NCI-H1417 (cell line): ENCODE measurements around the gene PRMT1.

ENCODE experiments used
- DNase-seq, 3 experiments: peaks; one replicate each; lab custom pipeline; 2025; lab: John Stamatoyannopoulos, UW

Gene PRMT1

GRCh38 chr19:49651029-49651819 lies 25.8 kb upstream of the PRMT1 start:
- DNase-seq = no peak

- no peak for DNase-seq
Measured at GRCh38 chr19:49651820-49652550, 25.1 kb upstream of the PRMT1 start.

GRCh38 chr19:49652551-49653465 lies 24.3 kb upstream of the PRMT1 start:
- no peak for DNase-seq

- no peak for DNase-seq
Measured at GRCh38 chr19:49653466-49653806, 23.6 kb upstream of the PRMT1 start.

- DNase-seq = no peak
Measured at GRCh38 chr19:49654581-49654980, 22.5 kb upstream of the PRMT1 start.

GRCh38 chr19:49655570-49656455 lies 21.3 kb upstream of the PRMT1 start:
- no peak for DNase-seq

- no peak for DNase-seq
Measured at GRCh38 chr19:49656456-49657109, 20.5 kb upstream of the PRMT1 start.

GRCh38 chr19:49657493-49658138 lies 19.5 kb upstream of the PRMT1 start:
- no peak for DNase-seq

- DNase-seq = no peak
Measured at GRCh38 chr19:49658139-49658517, 18.9 kb upstream of the PRMT1 start.

GRCh38 chr19:49658566-49659442 lies 18.3 kb upstream of the PRMT1 start:
- no peak for DNase-seq

GRCh38 chr19:49660338-49660961 lies 16.6 kb upstream of the PRMT1 start:
- DNase-seq = no peak

GRCh38 chr19:49662011-49662410 lies 15.1 kb upstream of the PRMT1 start:
- no peak for DNase-seq

- no peak for DNase-seq
Measured at GRCh38 chr19:49663224-49663623, 13.8 kb upstream of the PRMT1 start.

- peak; percentile 86 to 90 (median 89) for DNase-seq
Measured at GRCh38 chr19:49664171-49665035, 12.7 kb upstream of the PRMT1 start.

- no peak for DNase-seq
Measured at GRCh38 chr19:49665036-49665350, 12.1 kb upstream of the PRMT1 start.

- DNase-seq = peak; percentile 90 to 98 (median 92)
Measured at GRCh38 chr19:49665351-49666119, 11.5 kb upstream of the PRMT1 start, which contains the start of the genes BCL2L12 and IRF3. TSS of gene BCL2L12 (plus strand) at chr19:49665933. CDS start at chr19:49666693, 760 bp downstream. TSS of gene IRF3 (minus strand) at chr19:49665857. CDS start at chr19:49664838, 1,019 bp downstream.

GRCh38 chr19:49666120-49666444 lies 11.0 kb upstream of the PRMT1 start:
- DNase-seq = no peak
